Astrocyte (in vitro differentiated cells and primary cell): ENCODE results near the gene PIGU. TPM values are rescaled to one million over a fixed set of nuclear protein-coding genes. Genes with fewer than 3 reads are reported as not detected.

ENCODE experiments used
- DNase-seq: peaks from one replicate; pipeline ENCODE4 v3.0.0-alpha.2; 2010; ENCODE audit warnings: low read depth
- FAIRE-seq: peaks from 2 replicates; lab custom pipeline; 2011; peaks lifted over from hg19 to GRCh38; lab: Jason Lieb, UNC
- H2AFZ ChIP-seq: 2 replicates; pipeline ENCODE4 v1.6.0; 2012; ENCODE audit warnings: low read depth, low read length, inconsistent platforms
- H3K27ac ChIP-seq: 2 replicates; pipeline ENCODE4 v1.5.1; 2011; ENCODE audit warnings: low read depth, low read length, inconsistent platforms
- H3K27me3 ChIP-seq: 2 replicates; pipeline ENCODE4 v1.6.0; 2011; ENCODE audit warnings: low read length, inconsistent platforms; ENCODE audit not compliant: insufficient read depth
- H3K36me3 ChIP-seq: 2 replicates; pipeline ENCODE4 v1.5.1; 2011; ENCODE audit warnings: low read length, inconsistent platforms; ENCODE audit not compliant: insufficient read depth
- H3K4me1 ChIP-seq: 2 replicates; pipeline ENCODE4 v1.5.1; 2011; ENCODE audit warnings: low read length, inconsistent platforms; ENCODE audit not compliant: insufficient read depth
- H3K4me2 ChIP-seq: 2 replicates; pipeline ENCODE4 v1.6.0; 2012; ENCODE audit warnings: low read length, inconsistent platforms
- H3K4me3 ChIP-seq: 2 replicates; pipeline ENCODE4 v1.5.1; 2011; ENCODE audit warnings: low read depth, mild to moderate bottlenecking, low read length, inconsistent platforms; ENCODE audit not compliant: insufficient read depth
- H3K79me2 ChIP-seq: 2 replicates; pipeline ENCODE4 v1.6.0; 2012; ENCODE audit warnings: mild to moderate bottlenecking, low read length, inconsistent platforms; ENCODE audit not compliant: insufficient read depth
- H3K9ac ChIP-seq: 2 replicates; pipeline ENCODE4 v1.6.0; 2012; ENCODE audit warnings: mild to moderate bottlenecking, low read length, inconsistent platforms
- H3K9me3 ChIP-seq: 2 replicates; pipeline ENCODE4 v1.5.1; 2012; ENCODE audit warnings: low read depth, mild to moderate bottlenecking, low read length, inconsistent platforms; ENCODE audit not compliant: insufficient read depth
- H4K20me1 ChIP-seq: 2 replicates; pipeline ENCODE4 v1.6.0; 2012; ENCODE audit warnings: low read length, inconsistent platforms; ENCODE audit not compliant: insufficient read depth
- H3K27ac Mint-ChIP-seq: one replicate; pipeline ENCODE4 v1.8.0; 2021; ENCODE audit warnings: mild to moderate bottlenecking, mixed read lengths; ENCODE audit not compliant: unreplicated experiment
- H3K27me3 Mint-ChIP-seq: one replicate; pipeline ENCODE4 v1.8.0; 2021; ENCODE audit warnings: low read depth, mixed read lengths; ENCODE audit not compliant: unreplicated experiment
- H3K36me3 Mint-ChIP-seq: one replicate; pipeline ENCODE4 v1.8.0; 2021; ENCODE audit warnings: low read depth, mixed read lengths; ENCODE audit not compliant: unreplicated experiment
- H3K4me1 Mint-ChIP-seq: one replicate; pipeline ENCODE4 v1.8.0; 2021; ENCODE audit warnings: low read depth, mixed read lengths; ENCODE audit not compliant: unreplicated experiment
- H3K4me3 Mint-ChIP-seq: one replicate; pipeline ENCODE4 v1.8.0; 2021; ENCODE audit warnings: mild to moderate bottlenecking, moderate library complexity, mixed read lengths; ENCODE audit not compliant: unreplicated experiment
- H3K9me3 Mint-ChIP-seq: one replicate; pipeline ENCODE4 v1.8.0; 2021; ENCODE audit warnings: mild to moderate bottlenecking, mixed read lengths; ENCODE audit not compliant: unreplicated experiment
- EZH2 ChIP-seq: IDR thresholded peaks from 2 replicates; pipeline ENCODE4 v1.6.1; 2012; ENCODE audit warnings: mild to moderate bottlenecking, low read length, inconsistent platforms; ENCODE audit not compliant: insufficient read depth
- total RNA-seq: library from RNA; stranded (reverse); gene quantifications from 2 replicates; pipeline ENCODE4 v1.2.1, GENCODE V29; 2021
- TF ChIP-seq, protein P1 (sequence below): IDR thresholded peaks from 2 replicates; pipeline ENCODE4 v1.5.1; 2011; ENCODE audit warnings: low read depth, mild to moderate bottlenecking, inconsistent platforms, low read length, moderate library complexity; ENCODE audit not compliant: insufficient read depth

PIGU gene
- total RNA-seq, 1 donor from 2014 or later: 16.7 TPM

DNA sequence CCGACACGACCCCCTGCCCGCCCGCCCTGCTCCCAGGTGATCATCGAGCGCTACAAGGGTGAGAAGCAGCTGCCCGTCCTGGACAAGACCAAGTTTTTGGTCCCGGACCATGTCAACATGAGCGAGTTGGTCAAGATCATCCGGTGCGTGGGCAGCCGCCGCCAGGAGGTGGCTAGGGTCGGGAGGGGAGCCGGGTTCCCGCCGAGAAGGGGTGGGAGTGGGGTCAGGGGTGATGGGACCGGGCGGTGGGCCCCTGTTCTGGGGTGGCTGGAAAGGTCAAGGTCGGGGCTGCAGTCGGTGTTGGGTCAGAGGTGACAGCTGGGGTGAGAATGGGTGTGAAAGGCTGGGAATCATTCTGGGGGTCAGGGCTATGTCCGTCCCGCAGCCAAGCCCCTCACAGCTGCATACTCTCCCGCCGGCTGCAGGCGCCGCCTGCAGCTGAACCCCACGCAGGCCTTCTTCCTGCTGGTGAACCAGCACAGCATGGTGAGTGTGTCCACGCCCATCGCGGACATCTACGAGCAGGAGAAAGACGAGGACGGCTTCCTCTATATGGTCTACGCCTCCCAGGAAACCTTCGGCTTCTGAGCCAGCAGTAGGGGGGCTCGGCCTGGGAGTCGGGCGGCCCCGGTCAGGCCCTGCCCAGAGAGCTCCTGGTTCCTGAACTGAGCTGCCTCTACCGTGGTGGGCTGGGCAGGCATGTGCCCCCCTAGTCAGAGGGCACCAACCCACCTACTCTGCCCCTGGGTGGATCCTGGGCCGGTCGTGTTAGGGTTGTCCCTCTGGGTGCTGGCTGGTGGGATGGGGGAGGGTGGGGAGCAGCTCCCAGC, 117.4 kb downstream of the PIGU start:
- Histone ChIP-seq H3K27ac (no peak overlapping the region), H3K79me2 (no peaks in the 10 kb centered on the region), H3K27me3 (no peaks in the 10 kb centered on the region), H3K36me3 (no peaks in the 10 kb centered on the region), H4K20me1 (peaks cover 8% of the 10 kb centered on the region), H3K9me3 (no peaks in the 10 kb centered on the region), H3K4me1 (peaks cover 5% of the 10 kb centered on the region), H3K4me3 (no peak overlapping the region), H3K9ac (peak overlapping the region; percentile 86), H2AFZ (no peak overlapping the region), H3K4me2 (peak overlapping the region; percentile 92)
- no peak overlapping the region for H3K27ac Mint-ChIP-seq
- no peaks in the 10 kb centered on the region for H3K9me3 Mint-ChIP-seq
- no peaks in the 10 kb centered on the region for H3K27me3 Mint-ChIP-seq
- FAIRE-seq: no peak
- TF ChIP-seq EZH2: no peak
- TF ChIP-seq, protein P1, sequence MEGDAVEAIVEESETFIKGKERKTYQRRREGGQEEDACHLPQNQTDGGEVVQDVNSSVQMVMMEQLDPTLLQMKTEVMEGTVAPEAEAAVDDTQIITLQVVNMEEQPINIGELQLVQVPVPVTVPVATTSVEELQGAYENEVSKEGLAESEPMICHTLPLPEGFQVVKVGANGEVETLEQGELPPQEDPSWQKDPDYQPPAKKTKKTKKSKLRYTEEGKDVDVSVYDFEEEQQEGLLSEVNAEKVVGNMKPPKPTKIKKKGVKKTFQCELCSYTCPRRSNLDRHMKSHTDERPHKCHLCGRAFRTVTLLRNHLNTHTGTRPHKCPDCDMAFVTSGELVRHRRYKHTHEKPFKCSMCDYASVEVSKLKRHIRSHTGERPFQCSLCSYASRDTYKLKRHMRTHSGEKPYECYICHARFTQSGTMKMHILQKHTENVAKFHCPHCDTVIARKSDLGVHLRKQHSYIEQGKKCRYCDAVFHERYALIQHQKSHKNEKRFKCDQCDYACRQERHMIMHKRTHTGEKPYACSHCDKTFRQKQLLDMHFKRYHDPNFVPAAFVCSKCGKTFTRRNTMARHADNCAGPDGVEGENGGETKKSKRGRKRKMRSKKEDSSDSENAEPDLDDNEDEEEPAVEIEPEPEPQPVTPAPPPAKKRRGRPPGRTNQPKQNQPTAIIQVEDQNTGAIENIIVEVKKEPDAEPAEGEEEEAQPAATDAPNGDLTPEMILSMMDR: no peak
- H3K4me1 Mint-ChIP-seq: peaks cover 3% of the 10 kb centered on the region
- H3K36me3 Mint-ChIP-seq: no peaks in the 10 kb centered on the region
- no peak for DNase-seq
- peak overlapping the region; percentile 77 for H3K4me3 Mint-ChIP-seq

DNA sequence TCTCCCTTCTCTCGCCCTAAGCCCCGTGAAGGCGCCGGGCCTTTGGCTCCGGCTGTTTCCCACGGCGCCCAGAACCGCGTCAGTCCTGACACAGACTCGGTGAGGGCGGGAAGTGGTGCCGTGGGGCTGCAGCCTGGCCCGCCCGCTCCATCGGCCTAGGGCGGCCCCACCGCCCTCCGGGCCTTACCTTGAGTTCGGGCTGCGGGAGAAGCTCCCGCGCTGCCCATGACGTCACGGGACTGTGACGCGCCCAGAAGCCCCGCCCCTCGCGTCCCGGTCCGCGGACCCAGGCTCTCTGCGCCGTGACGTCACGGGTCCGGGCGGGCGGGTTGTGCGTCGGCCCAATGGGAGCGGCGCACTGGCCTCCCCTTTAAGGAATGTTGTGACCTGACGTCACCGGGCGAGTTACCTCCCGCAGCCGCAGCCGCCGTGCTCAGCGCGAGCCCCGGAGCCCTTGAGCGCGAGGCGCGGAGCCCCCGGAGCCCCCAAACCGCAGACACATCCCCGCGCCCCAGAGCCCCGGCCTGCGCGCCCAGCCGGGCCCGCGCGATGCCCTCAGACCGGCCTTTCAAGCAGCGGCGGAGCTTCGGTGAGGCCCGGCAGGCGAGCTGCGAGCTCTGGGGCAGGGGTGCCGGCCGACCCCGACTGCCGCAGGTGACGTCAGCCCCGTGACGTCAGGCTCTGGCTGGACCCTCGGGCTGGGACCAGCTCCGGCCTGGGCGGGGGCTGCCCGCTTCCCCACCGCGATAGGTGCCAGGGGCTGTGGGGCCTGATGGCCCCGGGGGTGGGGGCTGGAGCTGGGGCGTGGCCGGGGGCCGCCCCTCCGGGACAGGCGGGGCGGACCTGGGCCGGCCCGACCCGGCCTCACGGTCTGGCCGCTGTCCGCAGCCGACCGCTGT, 118.3 kb downstream of the PIGU start, which contains the start of gene MAP1LC3A:
MAP1LC3A (plus strand) TSS at position 399 of the 899 bp plus-strand sequence; CDS start at position 550, 151 bp downstream.
- H3K27me3 Mint-ChIP-seq: no peaks in the 10 kb centered on the region
- H3K27ac Mint-ChIP-seq: peak within 1 kb of the TSS; percentile 78
- H3K36me3 Mint-ChIP-seq: no peaks in the 10 kb centered on the region
- H3K9me3 ChIP-seq: no peaks in the 10 kb centered on the region
- peaks cover 5% of the 10 kb centered on the region for H3K4me1 ChIP-seq
- H3K27ac ChIP-seq: peak within 1 kb of the TSS; percentile 78
- FAIRE-seq: no peak
- H3K4me1 Mint-ChIP-seq: peaks cover 3% of the 10 kb centered on the region
- peak within 1 kb of the TSS; percentile 92 for H3K4me2 ChIP-seq
- no peaks in the 10 kb centered on the region for H3K9me3 Mint-ChIP-seq
- peak within 1 kb of the TSS; percentile 86 for H3K9ac ChIP-seq
- H3K36me3 ChIP-seq: no peaks in the 10 kb centered on the region
- peaks cover 8% of the 10 kb centered on the region for H4K20me1 ChIP-seq
- H3K4me3 ChIP-seq: peak within 1 kb of the TSS; percentile 78
- no peaks in the 10 kb centered on the region for H3K27me3 ChIP-seq
- no peaks in the 10 kb centered on the region for H3K79me2 ChIP-seq
- TF ChIP-seq, protein P1: no peak
- TF ChIP-seq EZH2: no peak
- peak within 1 kb of the TSS; percentile 85 for H2AFZ ChIP-seq
- H3K4me3 Mint-ChIP-seq: peak within 1 kb of the TSS; percentile 84
- peak; percentile 92 for DNase-seq
